Endothelial cell of umbilical vein (primary cell): ENCODE measurements around the gene HNRNPM. TPM values are rescaled to one million over a fixed set of nuclear protein-coding genes. Genes with fewer than 3 reads are reported as not detected.

ENCODE experiments used
- BruUV-seq: library from RNA; stranded (reverse); fragments of 400-500 nt; replicated peaks from 2 replicates; lab custom pipeline; 2021; lab: Mats Ljungman, UMichigan
- CTCF ChIA-PET: fragments of 300-600, 350-600 bp; sonication (Branson Sonifier 250); formaldehyde crosslinking; loops from one replicate; lab custom pipeline; 2021; ENCODE audit warnings: antibody characterized with exemption, inconsistent platforms; lab: Charles Lee
- POLR2A ChIA-PET: fragments of 300-600, 350-600 bp; sonication (Branson Sonifier 250); formaldehyde crosslinking; loops from one replicate; lab custom pipeline; 2021; ENCODE audit warnings: antibody characterized with exemption, inconsistent platforms; lab: Charles Lee
- DNase-seq: peaks from one replicate; pipeline ENCODE4 v3.0.0-alpha.2; 2011; ENCODE audit warnings: low read depth, low spot score
- FAIRE-seq: peaks from 2 replicates; lab custom pipeline; 2011; peaks lifted over from hg19 to GRCh38; lab: Jason Lieb, UNC
- H2AFZ ChIP-seq: 2 replicates; pipeline ENCODE4 v1.6.0; 2012; ENCODE audit warnings: low read depth, low read length, control low read depth, inconsistent platforms
- H3K27ac ChIP-seq: 2 replicates; pipeline ENCODE4 v1.5.1; 2011; ENCODE audit warnings: low read depth, mild to moderate bottlenecking, control low read depth, low read length, moderate library complexity; ENCODE audit not compliant: insufficient read depth
- H3K27me3 ChIP-seq, 2 experiments: 2 replicates each; pipeline versions ENCODE4 v1.6.0 to v1.6.1; 2011; ENCODE audit warnings: low read length in 2 of 2, mixed read lengths in 1 of 2; ENCODE audit not compliant: control insufficient read depth in 2 of 2, insufficient read depth in 2 of 2
- H3K36me3 ChIP-seq, 2 experiments: 2 replicates in 1 of 2; 3 replicates in 1 of 2; pipeline ENCODE4 v1.5.1; 2011; ENCODE audit warnings: low read length in 2 of 2, mild to moderate bottlenecking in 1 of 2, moderate library complexity in 1 of 2; ENCODE audit not compliant: control insufficient read depth in 2 of 2, insufficient read depth in 2 of 2; ENCODE audit errors: extremely low read depth in 1 of 2
- H3K4me1 ChIP-seq: 3 replicates; pipeline ENCODE4 v1.5.1; 2011; ENCODE audit warnings: mild to moderate bottlenecking, low read length; ENCODE audit not compliant: control insufficient read depth, insufficient read depth; ENCODE audit errors: extremely low read depth
- H3K4me2 ChIP-seq: 2 replicates; pipeline ENCODE4 v1.6.1; 2011; ENCODE audit warnings: low read length, control low read depth, mixed read lengths; ENCODE audit not compliant: insufficient read depth
- H3K4me3 ChIP-seq, 3 experiments: fragments of 200-600 bp in 1 of 3; sonication (generic), shearing (Covaris generic) in 1 of 3; replicated peaks in 1 of 3; 2 replicates each; pipeline ENCODE4 v1.5.1; 2011 to 2016; ENCODE audit warnings: control low read depth in 3 of 3, low read length in 3 of 3, mild to moderate bottlenecking in 2 of 3, inconsistent platforms in 1 of 3, low read depth in 1 of 3, moderate library complexity in 1 of 3; ENCODE audit not compliant: insufficient read depth in 1 of 3
- H3K79me2 ChIP-seq: 2 replicates; pipeline ENCODE4 v1.6.0; 2012; ENCODE audit warnings: low read length, inconsistent platforms; ENCODE audit not compliant: control insufficient read depth, insufficient read depth
- H3K9ac ChIP-seq: replicated peaks from 2 replicates; pipeline ENCODE3; 2011; ENCODE audit warnings: low read length, control low read depth; ENCODE audit not compliant: insufficient read depth; ENCODE audit errors: extremely low read depth
- H3K9me1 ChIP-seq: replicated peaks from 3 replicates; pipeline ENCODE4 v1.6.0; 2011; ENCODE audit warnings: mild to moderate bottlenecking, low read length; ENCODE audit not compliant: control insufficient read depth, insufficient read depth; ENCODE audit errors: extremely low read depth
- H3K9me3 ChIP-seq: replicated peaks from 2 replicates; pipeline ENCODE4 v1.5.1; 2012; ENCODE audit warnings: low read length, inconsistent platforms; ENCODE audit not compliant: control insufficient read depth, insufficient read depth
- H4K20me1 ChIP-seq: replicated peaks from 2 replicates; pipeline ENCODE3; 2011; ENCODE audit warnings: mild to moderate bottlenecking, low read length; ENCODE audit not compliant: control insufficient read depth, insufficient read depth; ENCODE audit errors: extremely low read depth
- CTCF ChIP-seq, 2 donors: IDR thresholded peaks; 1 replicate in 1 of 2; 2 replicates in 1 of 2; pipeline ENCODE4 v1.5.1; 2011; ENCODE audit warnings: low read length in 2 of 2, mild to moderate bottlenecking in 2 of 2, moderate library complexity in 2 of 2, control low read depth in 1 of 2, inconsistent platforms in 1 of 2, low read depth in 1 of 2; ENCODE audit not compliant: insufficient read depth in 1 of 2; ENCODE audit errors: extremely low read depth in 1 of 2
- EZH2 ChIP-seq: IDR thresholded peaks from 2 replicates; pipeline ENCODE4 v1.6.1; 2012; ENCODE audit warnings: borderline replicate concordance, low read depth, mild to moderate bottlenecking, moderate library complexity, low read length, inconsistent platforms; ENCODE audit not compliant: severe bottlenecking
- FOS ChIP-seq: IDR thresholded peaks from 2 replicates; pipeline ENCODE4 v1.6.1; 2011; ENCODE audit warnings: mild to moderate bottlenecking, low read length, moderate library complexity, borderline replicate concordance; ENCODE audit not compliant: insufficient read depth
- GATA2 ChIP-seq: IDR thresholded peaks from 2 replicates; pipeline ENCODE4 v1.7.0; 2011; ENCODE audit warnings: low read depth, mild to moderate bottlenecking, moderate library complexity, mixed read lengths, low read length; ENCODE audit not compliant: insufficient read length, insufficient read depth
- JUN ChIP-seq: IDR thresholded peaks from 2 replicates; pipeline ENCODE4 v1.6.1; 2011; ENCODE audit warnings: borderline replicate concordance, low read depth; ENCODE audit not compliant: insufficient read length, insufficient read depth
- MYC ChIP-seq: IDR thresholded peaks from one replicate; pipeline ENCODE4 v1.6.1; 2011; ENCODE audit warnings: mild to moderate bottlenecking, low read depth, low read length
- POLR2A ChIP-seq: IDR thresholded peaks from 2 replicates; pipeline ENCODE4 v1.6.1; 2012; ENCODE audit warnings: low read depth, mild to moderate bottlenecking, control low read depth, low read length
- POLR2AphosphoS5 ChIP-seq: IDR thresholded peaks from 2 replicates; pipeline ENCODE4 v1.6.1; 2012; ENCODE audit warnings: low read depth, mild to moderate bottlenecking, control low read depth, low read length, moderate library complexity; ENCODE audit not compliant: insufficient read depth
- dilution Hi-C: fragments of 300-500 bp; cut with MboI; formaldehyde crosslinking; loops from one replicate; pipeline ENCODE4 v1.15.0; 2019; ENCODE audit warnings: low sequenced_read_pairs; ENCODE audit not compliant: extremely low pct_ligation_motif_present
- intact Hi-C: fragments of 100-400 bp; cut with micrococcal nuclease; formaldehyde crosslinking; loops from one replicate; pipeline ENCODE4 v1.10.0; 2022
- polyA plus RNA-seq, 4 experiments: library from polyadenylated mRNA; depleted of rRNA in 3 of 4; stranded (reverse) in 3 of 4; unstranded in 1 of 4; fragments of >200 nt; gene quantifications; 2 replicates each; pipeline versions ENCODE4 v1.2.1 to v1.2.3, GENCODE V29; 2011 to 2012; ENCODE audit warnings: missing spikeins in 1 of 4
- total RNA-seq: library from RNA; stranded (reverse); gene quantifications from 2 replicates; pipeline ENCODE4 v1.2.3, GENCODE V29; 2021
- TF ChIP-seq, protein P1 (sequence below): IDR thresholded peaks from 2 replicates; pipeline ENCODE4 v1.6.1; 2011; ENCODE audit not compliant: insufficient read depth, insufficient read length

HNRNPM gene
- total and polyA plus RNA-seq, 2 donors (not counting 3 experiments of a cell fraction or from before 2014, with no cell fraction given), result 244 to 301 TPM

GRCh38 chr19:8501516-8501915, 56.7 kb downstream of the HNRNPM start:
- Histone ChIP-seq H3K27me3 (no peaks in the 10 kb centered on the region), H4K20me1 (no peaks in the 10 kb centered on the region), H2AFZ (no peak overlapping the region), H3K36me3 (no peaks in the 10 kb centered on the region), H3K9me1 (no peaks in the 10 kb centered on the region), H3K27ac (no peak overlapping the region), H3K4me3 (no peak overlapping the region), H3K9me3 (no peaks in the 10 kb centered on the region), H3K9ac (no peak overlapping the region), H3K4me1 (peaks cover 8% of the 10 kb centered on the region), H3K4me2 (no peak overlapping the region), H3K79me2 (no peaks in the 10 kb centered on the region)
- DNase-seq (no peak), FAIRE-seq (no peak)
- BruUV-seq, result no TSS peak
- ChIA-PET CTCF (no interaction called here), POLR2A (no interaction called here)
- TF ChIP-seq EZH2, result no peak
- TF ChIP-seq MYC, result no peak
- no peak for TF ChIP-seq JUN
- TF ChIP-seq POLR2A, result no peak
- no peak for TF ChIP-seq CTCF (IDR thresholded peaks at IDR 0.05; ENCODE audit: extremely low read depth in 1 of 2, insufficient read depth in 1 of 2, low read depth in 1 of 2, low read length in 2 of 2)
- TF ChIP-seq FOS, result no peak
- TF ChIP-seq, protein P1, sequence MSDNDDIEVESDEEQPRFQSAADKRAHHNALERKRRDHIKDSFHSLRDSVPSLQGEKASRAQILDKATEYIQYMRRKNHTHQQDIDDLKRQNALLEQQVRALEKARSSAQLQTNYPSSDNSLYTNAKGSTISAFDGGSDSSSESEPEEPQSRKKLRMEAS, result no peak
- TF ChIP-seq GATA2, result no peak
- no peak for TF ChIP-seq POLR2AphosphoS5
- intact Hi-C loops (no loop called here), dilution Hi-C loops (no loop called here)
